Activated CD8-positive, alpha-beta memory T cell treated with anti-CD3 and anti-CD28 coated beads, Interleukin-2, amount 50 U/mL, for 48 hours (primary cell): ENCODE measurements around the gene CCDC146.
"Not testable (repeated sequence)": the region's sequence is repeated elsewhere in the genome, so short reads cannot be mapped to it uniquely, and the experiment has no call there.

Experiments
- DNase-seq: peaks from one replicate; pipeline ENCODE4 v3.0.0-alpha.2; 2020

The CCDC146 gene, protein sequence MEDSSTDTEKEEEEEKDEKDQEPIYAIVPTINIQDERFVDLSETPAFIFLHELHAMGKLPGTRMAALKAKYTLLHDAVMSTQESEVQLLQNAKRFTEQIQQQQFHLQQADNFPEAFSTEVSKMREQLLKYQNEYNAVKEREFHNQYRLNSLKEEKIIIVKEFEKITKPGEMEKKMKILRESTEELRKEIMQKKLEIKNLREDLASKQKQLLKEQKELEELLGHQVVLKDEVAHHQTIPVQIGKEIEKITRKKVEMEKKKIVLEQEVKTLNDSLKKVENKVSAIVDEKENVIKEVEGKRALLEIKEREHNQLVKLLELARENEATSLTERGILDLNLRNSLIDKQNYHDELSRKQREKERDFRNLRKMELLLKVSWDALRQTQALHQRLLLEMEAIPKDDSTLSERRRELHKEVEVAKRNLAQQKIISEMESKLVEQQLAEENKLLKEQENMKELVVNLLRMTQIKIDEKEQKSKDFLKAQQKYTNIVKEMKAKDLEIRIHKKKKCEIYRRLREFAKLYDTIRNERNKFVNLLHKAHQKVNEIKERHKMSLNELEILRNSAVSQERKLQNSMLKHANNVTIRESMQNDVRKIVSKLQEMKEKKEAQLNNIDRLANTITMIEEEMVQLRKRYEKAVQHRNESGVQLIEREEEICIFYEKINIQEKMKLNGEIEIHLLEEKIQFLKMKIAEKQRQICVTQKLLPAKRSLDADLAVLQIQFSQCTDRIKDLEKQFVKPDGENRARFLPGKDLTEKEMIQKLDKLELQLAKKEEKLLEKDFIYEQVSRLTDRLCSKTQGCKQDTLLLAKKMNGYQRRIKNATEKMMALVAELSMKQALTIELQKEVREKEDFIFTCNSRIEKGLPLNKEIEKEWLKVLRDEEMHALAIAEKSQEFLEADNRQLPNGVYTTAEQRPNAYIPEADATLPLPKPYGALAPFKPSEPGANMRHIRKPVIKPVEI

DNA sequence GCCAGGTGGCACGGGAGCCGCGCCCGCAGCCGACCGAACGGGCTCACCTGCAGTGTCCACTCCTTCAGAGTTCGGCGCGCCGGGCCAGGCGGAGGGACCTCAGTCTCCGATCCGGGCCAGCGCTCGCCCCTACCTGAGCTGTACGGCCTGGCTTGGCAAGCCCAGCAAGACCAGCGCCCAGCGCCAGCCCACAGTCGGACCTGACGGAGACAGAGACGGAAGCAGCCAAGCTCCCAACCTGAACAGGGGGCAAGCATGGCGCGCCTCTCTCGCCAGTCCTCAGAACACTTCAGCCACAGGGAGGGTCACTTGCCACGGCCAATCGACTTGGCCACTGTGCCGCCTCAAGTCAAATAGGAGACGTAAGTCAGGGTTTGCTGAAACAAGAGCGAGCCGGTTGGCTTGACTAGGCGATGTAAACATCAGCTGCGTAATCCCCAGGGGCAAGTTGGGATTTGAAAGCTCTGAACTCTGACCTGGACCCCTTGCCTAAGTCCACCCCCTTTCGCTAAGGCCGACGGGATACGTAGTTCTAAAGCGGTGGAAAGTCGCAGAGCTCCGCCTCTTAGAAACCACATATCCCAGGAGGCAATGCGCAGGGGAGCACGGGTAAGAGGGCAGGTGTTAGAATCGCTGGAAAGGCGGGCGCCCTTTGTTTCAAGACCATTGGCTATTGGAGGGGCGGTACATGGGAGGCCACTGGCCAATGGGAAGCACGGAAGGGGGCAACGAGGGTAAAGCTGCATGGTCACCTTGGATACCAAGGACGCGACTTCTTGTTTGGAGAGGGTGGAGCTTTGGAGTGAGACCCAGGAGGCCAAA lies at the start of gene CCDC146:
Gene CCDC146 (plus strand): TSS at position 756 of the 822 bp plus-strand sequence. CDS start 45,054 bp downstream, outside the sequence.
- peak; percentile 92 for DNase-seq

DNA sequence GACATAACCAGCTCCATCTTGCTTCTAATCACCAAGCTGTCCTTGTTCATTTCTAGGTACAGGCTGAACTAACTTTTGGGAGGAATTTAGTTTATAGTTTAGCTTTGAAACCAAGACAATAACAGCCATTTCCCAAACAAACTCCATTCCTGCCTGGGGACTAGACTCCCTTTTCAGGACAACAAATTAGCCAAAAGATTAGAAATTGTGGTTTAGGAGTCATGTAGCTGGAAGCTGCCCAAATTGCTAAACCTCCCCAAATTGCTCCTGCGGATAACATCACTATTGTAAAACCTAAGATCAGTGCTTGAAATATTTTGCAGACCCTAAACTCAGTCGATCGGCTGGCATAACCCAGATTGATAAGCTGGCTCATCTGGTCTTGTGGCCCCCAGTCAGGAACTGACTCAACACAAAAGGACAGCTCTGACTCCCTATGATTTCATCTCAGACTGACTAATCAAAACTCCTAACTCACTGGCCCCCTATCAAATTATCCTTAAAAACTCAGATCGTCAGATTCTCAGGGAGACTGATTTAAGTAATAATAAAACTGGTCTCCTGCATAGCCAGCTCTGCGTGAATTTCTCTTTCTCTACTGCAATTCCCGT lies 47.5 kb upstream of the CCDC146 start:
- not testable (repeated sequence) for DNase-seq

DNA sequence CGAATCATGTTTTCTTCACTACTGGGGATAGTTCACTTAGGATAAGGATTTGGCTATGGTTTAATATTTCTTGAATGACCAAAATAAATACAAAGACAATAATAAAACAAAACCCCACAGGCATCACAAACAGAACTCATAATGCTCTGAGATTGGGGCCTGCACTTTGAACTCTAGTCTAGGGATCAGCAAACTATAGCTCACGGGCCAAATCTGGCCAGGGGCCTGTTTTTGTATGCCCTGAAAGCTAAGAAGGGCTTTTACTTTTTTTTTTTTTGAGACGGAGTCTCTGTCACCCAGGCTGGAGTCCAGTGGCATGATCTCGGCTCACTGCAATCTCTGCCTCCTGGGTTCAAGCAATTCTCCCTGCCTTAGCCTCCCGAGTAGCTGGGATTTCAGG lies 45.4 kb upstream of the CCDC146 start:
- not testable (repeated sequence) for DNase-seq

DNA sequence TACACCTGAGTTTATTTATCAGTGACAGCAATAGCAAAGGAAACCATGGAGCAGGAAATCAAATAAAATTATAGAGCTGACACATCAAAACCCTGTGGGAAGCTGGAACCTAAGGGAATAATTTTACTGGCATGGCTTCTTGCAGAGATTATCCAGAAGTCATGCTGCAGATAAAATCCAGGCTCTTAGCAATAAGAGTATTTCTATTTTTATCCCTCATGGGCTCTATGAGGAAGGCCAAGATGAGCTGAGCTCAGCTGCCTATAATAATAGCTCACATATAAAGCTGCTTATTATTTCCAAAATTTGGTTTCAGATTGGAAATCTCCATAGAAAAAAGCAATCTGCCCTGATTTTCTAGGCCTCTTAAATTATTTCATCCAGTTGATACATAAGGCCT lies 43.3 kb upstream of the CCDC146 start:
- DNase-seq = not testable (repeated sequence)

DNA sequence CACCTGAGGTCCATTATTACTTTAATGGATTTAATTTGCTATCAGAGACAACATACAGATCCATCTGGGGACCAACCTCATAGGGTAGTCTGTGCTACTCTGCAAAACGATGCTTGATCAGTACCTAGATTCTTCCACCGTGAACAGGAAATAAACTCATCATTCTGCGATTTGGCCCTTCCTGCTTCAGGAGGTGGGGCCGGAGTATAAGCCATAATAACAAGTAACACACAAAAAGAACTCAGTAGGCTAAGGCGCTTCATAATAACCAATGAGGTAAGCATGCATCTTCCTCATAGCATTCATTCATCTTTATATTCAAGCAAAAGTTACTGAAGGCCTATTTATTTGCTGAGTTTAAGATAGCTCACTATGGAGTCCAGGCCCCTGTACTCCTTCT lies 42.8 kb upstream of the CCDC146 start:
- DNase-seq = not testable (repeated sequence)

DNA sequence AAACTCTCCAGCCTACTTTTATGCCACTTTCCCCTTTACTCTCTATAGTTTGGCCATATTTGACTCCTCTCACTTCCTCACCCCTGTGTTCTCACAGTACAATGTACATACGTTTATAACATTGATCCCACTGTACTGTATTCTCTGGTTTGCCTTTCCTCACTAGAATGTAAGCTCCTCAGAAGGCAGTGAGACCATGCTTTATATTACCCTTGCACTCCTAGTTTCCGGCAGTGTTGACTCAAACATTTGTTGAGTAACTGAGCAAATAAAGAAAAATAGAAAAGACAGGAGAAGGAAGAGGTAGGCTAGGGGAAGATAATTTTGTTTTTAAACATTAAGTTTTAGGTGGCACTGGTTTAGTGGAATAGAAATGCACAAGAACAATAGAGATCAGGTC lies 42.2 kb upstream of the CCDC146 start:
- not testable (repeated sequence) for DNase-seq

DNA sequence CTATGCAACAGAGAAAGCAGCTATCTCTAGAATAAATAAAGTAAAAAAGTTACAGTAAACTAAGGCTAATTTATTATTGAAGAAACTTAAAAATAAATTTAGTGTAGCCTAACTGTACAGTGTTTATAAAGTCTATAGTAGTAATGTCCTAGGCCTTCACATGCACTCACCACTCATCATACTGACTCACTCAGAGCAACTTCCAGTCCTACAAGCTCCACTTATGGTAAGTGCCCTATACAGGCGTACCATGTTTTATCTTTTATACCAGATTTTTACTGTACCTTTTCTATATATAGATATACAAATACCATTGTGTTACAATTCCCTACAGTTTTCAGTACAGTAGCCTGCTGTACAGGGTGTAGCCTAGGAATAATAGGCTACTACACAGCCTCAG lies 40.2 kb upstream of the CCDC146 start:
- not testable (repeated sequence) for DNase-seq

DNA sequence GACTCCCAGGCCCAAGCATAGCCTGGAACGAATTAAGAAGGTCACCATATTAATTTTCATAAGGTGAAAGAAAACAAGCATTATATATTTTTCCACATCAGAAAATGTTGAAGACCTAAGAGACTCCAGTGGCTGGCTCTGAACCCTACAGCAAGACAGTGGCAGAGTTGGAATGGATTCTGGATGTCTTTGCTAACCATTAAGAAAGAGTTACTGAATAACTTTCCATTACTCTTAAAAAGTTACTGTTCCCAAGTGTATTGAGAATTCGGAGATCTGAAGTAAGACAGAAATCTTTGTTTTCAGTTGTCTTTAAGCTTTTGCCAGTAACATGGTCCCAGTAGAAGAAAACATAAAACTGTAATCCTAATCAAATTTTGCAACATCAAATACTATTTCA lies 30.1 kb upstream of the CCDC146 start:
- not testable (repeated sequence) for DNase-seq

DNA sequence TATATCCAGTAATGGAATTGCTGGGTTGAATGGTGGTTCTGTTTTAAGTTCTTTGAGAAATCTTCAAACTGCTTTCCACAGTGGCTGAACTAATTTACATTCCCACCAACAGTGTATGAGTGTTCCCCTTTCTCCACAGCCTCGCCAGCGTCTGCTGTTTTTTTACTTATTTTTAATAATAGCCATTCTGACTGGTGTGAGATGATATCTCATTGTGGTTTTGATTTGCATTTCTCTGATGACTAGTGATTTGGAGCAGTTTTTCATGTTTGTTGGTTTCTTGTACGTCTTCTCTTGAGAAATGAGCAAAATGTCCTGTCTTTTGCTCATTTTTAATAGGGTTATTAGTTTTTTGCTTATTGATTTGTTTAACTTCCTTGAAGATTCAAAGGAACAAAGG lies 21.9 kb upstream of the CCDC146 start:
- DNase-seq = not testable (repeated sequence)

DNA sequence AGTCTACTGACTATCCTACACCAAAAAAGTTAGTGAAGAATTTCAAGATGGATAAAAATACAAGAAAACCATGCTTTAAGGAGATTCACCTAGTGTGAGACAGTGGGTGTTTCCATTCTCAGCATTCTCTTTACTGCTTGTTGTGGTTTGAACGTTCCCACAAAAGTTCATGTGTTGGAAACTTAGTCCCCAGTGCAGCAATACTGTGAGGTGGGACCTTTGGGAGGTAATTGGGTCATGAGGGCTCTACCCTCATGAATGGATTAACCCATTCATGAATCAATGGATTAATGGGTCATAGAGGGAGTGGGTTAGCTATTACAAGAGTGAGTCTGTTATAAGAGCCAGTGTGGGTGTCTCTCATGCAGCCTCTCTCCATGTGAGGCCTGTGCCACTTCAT lies 21.2 kb upstream of the CCDC146 start:
- DNase-seq = not testable (repeated sequence)

DNA sequence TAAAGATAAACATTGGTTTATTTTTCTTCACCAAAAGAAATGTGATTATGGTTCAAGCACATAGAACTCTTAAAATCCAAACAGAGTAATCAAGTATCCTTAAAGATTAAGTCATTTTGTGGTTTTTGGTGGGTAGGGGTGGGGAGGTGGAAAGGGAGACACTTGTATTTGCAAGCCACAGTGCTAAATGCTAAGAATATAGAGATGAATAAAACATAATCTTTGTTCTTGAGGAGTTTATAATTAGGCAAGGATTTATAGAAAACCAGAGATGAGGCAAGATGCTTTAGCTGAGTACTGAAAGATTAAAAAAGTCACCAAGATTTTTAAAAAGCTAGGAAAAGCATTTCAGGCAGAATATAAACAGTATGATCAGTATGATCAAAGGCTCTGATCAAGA lies 19.7 kb upstream of the CCDC146 start:
- not testable (repeated sequence) for DNase-seq

DNA sequence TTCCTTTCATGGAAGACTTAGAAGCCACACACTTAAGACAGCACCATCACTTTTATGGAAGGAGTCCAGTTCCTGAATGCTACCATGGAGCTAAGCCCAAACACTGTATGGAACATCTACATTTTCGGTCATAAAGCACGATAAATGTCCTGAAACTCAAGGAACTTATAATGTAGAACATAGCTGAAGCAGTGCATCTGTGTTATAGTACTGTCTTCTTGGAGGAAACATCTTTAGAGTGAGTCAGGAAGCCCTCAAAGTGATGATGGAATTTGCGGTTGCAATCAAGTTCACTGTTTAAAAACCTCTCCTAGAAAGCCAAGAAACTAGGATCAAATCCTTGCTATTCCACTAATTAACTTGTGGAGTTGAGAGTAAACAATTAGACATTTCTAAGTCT lies 16.5 kb upstream of the CCDC146 start:
- DNase-seq = not testable (repeated sequence)

DNA sequence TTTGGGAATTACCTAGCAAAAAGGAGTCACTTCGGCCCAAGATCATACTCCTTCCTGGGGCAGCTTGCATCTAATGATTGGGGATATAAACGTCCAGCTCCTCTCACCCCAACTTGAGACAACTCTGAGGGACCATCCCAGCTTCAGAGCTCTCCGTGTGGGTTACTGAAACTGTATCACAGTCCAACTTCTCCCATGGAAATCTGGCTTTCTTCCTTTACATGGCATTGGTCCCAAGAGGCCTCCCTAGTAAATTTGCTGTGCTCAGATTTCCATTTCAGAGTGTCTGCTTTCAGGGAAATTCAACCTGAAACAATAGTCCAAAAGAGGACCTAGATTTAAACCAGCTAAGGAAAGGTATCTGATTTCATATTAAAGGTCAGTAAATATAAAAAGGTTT lies 14.8 kb upstream of the CCDC146 start:
- not testable (repeated sequence) for DNase-seq

DNA sequence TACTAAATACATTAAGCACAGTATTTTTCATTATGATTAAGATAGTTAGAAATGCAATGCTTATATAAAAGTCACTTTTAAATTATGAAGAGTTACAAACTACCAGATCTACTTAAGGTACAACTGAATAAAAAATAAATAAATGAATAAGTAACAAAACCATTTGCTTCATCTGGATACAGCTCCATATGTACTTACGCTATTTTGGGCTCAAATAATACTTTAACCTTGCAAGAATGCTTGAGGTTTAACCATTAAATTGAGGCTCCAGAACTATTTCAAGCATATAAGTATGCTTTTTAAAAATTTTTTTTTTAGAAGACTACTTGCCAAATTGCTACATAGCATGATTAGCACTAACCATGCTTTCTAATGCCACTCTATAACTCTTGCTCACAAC lies 14.1 kb upstream of the CCDC146 start:
- DNase-seq = not testable (repeated sequence)

DNA sequence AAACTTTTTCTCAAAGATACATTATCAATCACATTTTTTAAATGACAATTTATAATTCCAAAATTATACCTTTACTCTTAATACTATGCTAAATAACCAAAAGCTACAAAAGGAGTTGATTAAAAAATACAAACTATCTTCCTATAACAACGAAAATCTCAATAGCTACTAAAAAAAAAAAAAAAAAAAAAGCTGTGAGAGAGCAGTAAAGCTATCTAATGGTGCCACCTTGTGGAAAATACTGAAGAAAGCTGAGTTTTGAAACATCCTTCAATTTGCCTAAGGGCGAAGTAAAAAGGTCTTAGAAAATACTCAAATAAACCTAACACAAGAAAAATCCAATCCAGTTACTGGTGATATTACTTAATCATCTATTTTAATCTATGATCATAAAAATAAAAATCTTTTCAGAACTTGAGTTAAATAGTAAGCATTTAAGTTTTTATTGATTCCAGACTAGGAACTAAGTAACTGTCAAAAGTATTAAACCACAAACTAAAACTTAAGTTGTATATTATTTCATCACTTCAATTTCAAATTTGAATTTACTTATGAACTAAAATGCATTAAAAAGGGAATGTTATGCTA lies 9.6 kb upstream of the CCDC146 start:
- DNase-seq = not testable (repeated sequence)

DNA sequence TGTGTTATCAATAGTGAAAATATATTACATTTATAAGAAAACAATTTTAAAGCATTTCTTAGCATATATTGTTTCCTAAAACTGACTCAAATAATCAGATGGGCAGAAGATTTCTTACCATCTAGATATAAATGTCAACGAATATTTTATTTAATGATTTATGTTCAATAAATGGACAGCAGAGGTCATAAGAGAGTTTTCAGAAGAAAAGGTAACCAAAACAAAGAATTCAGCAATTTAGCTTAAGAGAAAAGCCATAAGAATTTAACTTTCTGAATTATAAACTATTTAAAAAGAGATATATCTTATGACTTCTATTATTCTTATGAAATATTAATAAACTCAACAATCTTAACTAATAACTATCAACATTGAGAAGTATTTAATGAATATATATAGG lies 3.1 kb downstream of the CCDC146 start:
- not testable (repeated sequence) for DNase-seq

DNA sequence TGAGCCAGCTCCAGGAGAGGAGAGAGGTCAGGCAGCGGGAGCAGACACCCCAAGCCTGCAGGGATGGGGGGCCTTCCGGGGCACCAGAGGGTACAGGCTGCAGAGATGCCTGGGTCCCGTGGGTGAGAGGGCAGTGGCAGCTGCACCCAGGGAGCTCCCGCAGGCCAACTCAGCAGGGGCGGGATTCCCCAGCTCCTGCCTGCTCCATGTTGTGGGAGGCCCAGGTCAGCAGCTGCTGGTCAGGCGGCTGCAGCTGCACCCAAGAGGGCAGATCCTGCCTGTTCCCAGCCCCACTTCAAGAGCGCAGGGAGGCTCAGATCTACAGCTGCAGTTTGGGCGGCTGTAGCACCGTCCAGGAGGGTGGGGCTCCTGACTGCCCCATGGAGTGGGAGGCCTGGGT lies 4.6 kb downstream of the CCDC146 start:
- not testable (repeated sequence) for DNase-seq

DNA sequence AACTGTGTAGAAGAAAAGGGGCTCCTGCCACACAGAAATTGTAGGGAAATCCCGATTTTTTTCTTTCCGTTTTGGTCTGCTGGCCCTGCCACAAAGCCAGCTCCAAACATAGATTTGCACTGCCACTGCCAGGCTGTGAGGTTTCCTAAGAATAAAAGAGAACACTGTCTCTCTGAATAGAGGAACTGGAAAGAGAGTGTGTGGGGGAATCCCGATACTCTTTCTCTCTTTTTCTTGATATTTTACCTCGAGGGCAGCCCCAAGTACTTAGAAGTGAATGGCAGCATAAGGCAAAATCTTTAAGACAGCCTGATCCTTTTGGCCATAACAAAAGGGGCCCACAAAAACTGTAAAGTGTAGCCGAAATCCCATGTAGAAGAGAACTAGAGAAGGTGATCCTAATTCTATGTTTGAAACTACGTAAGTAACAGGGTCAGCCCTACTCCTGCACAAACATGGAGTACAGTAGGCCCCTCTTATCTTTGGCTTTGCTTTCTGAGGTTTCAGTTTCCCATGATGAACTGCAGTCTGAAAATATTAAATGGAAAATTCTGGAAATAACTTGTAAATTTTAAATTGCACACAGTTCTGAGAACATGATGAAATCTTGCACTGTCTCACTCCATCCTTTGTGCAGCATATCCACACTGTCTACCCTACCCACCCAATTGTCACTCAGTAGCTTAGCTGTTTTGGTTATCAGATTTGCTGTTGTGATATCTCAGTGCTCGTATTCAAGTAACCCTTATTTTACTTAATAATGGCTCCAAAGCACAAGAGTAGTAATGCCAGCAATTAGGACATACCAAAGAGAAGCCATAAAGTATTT lies 6.4 kb downstream of the CCDC146 start:
- not testable (repeated sequence) for DNase-seq

DNA sequence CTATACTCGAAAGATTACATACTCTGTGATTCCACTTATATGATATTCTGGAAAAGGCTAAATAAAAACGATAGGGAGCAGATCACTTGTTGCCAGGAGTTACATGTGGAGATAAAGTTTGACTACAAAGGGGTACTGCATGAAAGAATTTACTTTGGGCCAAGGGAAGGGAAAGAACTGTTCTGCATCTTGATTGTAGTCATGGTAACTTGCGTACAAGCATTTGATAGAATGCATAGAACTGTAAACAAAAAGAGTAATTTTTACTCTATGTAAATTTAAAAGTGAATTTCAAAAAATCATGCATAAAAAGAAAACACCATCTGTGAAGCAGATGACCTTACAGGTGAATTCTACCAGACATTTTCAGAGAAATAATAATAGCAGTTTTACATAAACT lies 9.4 kb downstream of the CCDC146 start:
- DNase-seq = not testable (repeated sequence)

DNA sequence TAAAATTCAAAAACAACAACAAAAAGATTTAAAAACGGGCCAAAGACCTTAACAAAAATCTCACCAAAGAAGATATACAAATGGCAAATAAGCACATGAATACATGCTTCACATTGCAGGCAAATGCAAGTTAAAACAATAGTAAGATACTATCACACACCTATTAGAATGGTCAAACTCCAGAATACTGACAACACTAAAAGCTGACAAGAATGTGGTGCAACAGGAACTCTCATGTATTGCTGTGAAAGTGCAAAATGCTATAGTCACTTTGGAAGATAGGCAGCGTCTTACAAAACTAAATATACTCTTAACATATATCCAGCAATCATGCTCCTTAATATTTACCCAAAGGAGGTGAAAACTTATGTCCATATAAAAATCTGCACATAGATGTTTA lies 16.3 kb downstream of the CCDC146 start:
- DNase-seq = not testable (repeated sequence)

DNA sequence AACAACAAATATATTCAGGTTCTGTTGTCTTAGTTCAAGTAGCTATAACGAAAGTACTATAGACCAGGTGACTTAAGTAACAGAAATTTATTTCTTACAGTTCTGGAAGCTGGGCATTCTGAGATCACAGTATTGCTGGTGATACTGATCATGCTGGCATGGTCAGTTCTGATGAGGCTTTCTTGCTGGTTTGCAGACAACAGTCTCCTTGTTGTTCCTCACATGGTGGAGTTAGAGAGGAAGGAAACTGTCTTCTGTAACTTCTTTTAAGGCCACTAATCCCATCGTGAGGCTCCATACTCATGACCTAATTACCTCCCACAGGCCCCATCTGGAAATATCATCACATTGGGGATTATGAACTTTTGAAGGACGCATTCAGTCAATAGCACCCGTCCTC lies 17.9 kb downstream of the CCDC146 start:
- DNase-seq = not testable (repeated sequence)
